Neural cell (in vitro differentiated cells): ENCODE data around the gene PNPLA7. TPM values are rescaled to one million over a fixed set of nuclear protein-coding genes. Genes with fewer than 3 reads are reported as not detected.
"Not testable (repeated sequence)": the region's sequence is repeated elsewhere in the genome, so short reads cannot be mapped to it uniquely, and the experiment has no call there.

ENCODE experiments used
- H2AFZ ChIP-seq: fragments of 200-600, 300-800 bp; sonication (generic), shearing (Covaris generic); 2 replicates; pipeline ENCODE4 v1.6.0; 2014; ENCODE audit warnings: low read depth, mild to moderate bottlenecking, antibody characterized with exemption, low read length, moderate library complexity
- H3F3A ChIP-seq: fragments of 200-600 bp; shearing (Covaris generic); 2 replicates; pipeline ENCODE4 v1.6.1; 2016; ENCODE audit warnings: mild to moderate bottlenecking, moderate library complexity, mixed read lengths, antibody characterized with exemption, low read length; ENCODE audit not compliant: insufficient read depth, poor library complexity, severe bottlenecking
- H3K27ac ChIP-seq: fragments of 200-600, 300-800 bp; sonication (generic), shearing (Covaris generic); 2 replicates; pipeline ENCODE4 v1.5.1; 2014; ENCODE audit warnings: mild to moderate bottlenecking, low read length, moderate library complexity
- H3K27me3 ChIP-seq: fragments of 300-800, 200-600 bp; sonication (generic), shearing (Covaris generic); 2 replicates; pipeline ENCODE4 v1.6.0; 2014; ENCODE audit warnings: mild to moderate bottlenecking, low read depth, low read length, moderate library complexity; ENCODE audit not compliant: insufficient read depth
- H3K36me3 ChIP-seq: fragments of 300-800, 200-600 bp; sonication (generic), shearing (Covaris generic); 2 replicates; pipeline ENCODE4 v1.5.1; 2014; ENCODE audit warnings: mild to moderate bottlenecking, antibody characterized with exemption, low read length, moderate library complexity; ENCODE audit not compliant: insufficient read depth
- H3K4me2 ChIP-seq: fragments of 300-800, 200-600 bp; sonication (generic), shearing (Covaris generic); 2 replicates; pipeline ENCODE4 v1.6.0; 2014; ENCODE audit warnings: mild to moderate bottlenecking, low read length
- H3K4me3 ChIP-seq: fragments of 300-800, 200-600 bp; sonication (generic), shearing (Covaris generic); 2 replicates; pipeline ENCODE4 v1.5.1; 2014; ENCODE audit warnings: mild to moderate bottlenecking, low read length, moderate library complexity
- H3K79me2 ChIP-seq: fragments of 200-600 bp; shearing (Covaris generic); replicated peaks from 2 replicates; pipeline ENCODE4 v1.6.0; 2014; ENCODE audit warnings: mild to moderate bottlenecking, low read length, moderate library complexity; ENCODE audit not compliant: insufficient read depth
- H3K9ac ChIP-seq: fragments of 300-800, 200-600 bp; sonication (generic), shearing (Covaris generic); 2 replicates; pipeline ENCODE4 v1.6.1; 2016; ENCODE audit warnings: mild to moderate bottlenecking, low read length, mixed read lengths
- H3K9me2 ChIP-seq: fragments of 200-600 bp; shearing (Covaris generic); 2 replicates; pipeline ENCODE4 v1.6.1; 2016; ENCODE audit warnings: mild to moderate bottlenecking, low read length, mixed read lengths; ENCODE audit not compliant: insufficient read depth
- H3K9me3 ChIP-seq: fragments of 200-600, 300-800 bp; sonication (generic), shearing (Covaris generic); 2 replicates; pipeline ENCODE4 v1.6.1; 2016; ENCODE audit warnings: mild to moderate bottlenecking, mixed run types, low read length, moderate library complexity, mixed read lengths
- H4K20me1 ChIP-seq: fragments of 200-600 bp; shearing (Covaris generic); 2 replicates; pipeline ENCODE4 v1.6.1; 2016; ENCODE audit warnings: mild to moderate bottlenecking, mixed run types; ENCODE audit not compliant: insufficient read depth
- EP300 ChIP-seq: fragments of 450-650 bp; conservative IDR thresholded peaks from 2 replicates; pipeline ENCODE4 v1.6.1; 2014; ENCODE audit warnings: antibody characterized with exemption, mild to moderate bottlenecking, moderate library complexity; ENCODE audit not compliant: poor library complexity, severe bottlenecking
- EZH2 ChIP-seq: fragments of 200-600, 300-800 bp; shearing (Covaris generic), sonication (generic); IDR thresholded peaks from 2 replicates; pipeline ENCODE4 v1.6.1; 2014; ENCODE audit warnings: antibody characterized with exemption, low read length, borderline replicate concordance, mild to moderate bottlenecking; ENCODE audit not compliant: insufficient read depth, poor library complexity, severe bottlenecking
- POLR2AphosphoS5 ChIP-seq: IDR thresholded peaks from 2 replicates; pipeline ENCODE4 v1.6.1; 2012
- SMC3 ChIP-seq: fragments of 450-650 bp; conservative IDR thresholded peaks from 2 replicates; pipeline ENCODE4 v1.6.1; 2014; ENCODE audit warnings: antibody characterized with exemption, mild to moderate bottlenecking, moderate library complexity; ENCODE audit not compliant: poor library complexity
- TAF1 ChIP-seq: IDR thresholded peaks from 2 replicates; pipeline ENCODE4 v1.6.1; 2012; ENCODE audit warnings: low read depth
- polyA plus RNA-seq: library from polyadenylated mRNA; depleted of rRNA; stranded (reverse); fragments of >200 nt; gene quantifications from 2 replicates; pipeline ENCODE4 v1.2.3, GENCODE V29; 2014
- TF ChIP-seq, protein P1 (sequence below): fragments of 450-650 bp; IDR thresholded peaks from 2 replicates; pipeline ENCODE4 v1.5.1; 2014; ENCODE audit warnings: antibody characterized with exemption, mild to moderate bottlenecking, moderate library complexity; ENCODE audit not compliant: poor library complexity, severe bottlenecking
- TF ChIP-seq, protein P2 (sequence below): IDR thresholded peaks from 2 replicates; pipeline ENCODE4 v1.6.1; 2012; ENCODE audit warnings: borderline replicate concordance

The PNPLA7 gene
- polyA plus RNA-seq, 1 donor from 2014 or later, result 0.72 TPM

DNA sequence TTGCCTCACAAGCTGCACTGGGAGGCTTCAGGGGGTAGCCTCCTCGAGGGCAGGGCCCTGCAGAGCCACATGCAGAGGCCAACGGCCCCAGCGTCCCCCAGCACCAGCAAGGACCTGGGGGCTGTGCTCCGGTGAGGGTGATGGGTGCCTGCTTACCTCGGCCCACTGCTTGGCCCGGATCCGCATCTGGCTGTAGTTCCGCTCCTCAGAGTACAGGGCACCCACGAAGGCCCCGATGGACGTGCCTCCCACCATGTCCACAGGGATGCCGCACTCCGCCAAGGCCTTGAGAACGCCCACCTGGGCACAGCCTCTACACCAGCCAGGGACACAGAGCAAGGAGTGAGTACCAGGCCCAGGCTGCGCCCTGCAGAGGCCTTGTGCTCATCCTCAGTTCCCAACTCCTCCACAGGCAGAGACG, 83.0 kb downstream of the PNPLA7 start:
- H2AFZ ChIP-seq, result no peak overlapping the region
- H3K36me3 ChIP-seq, result no peaks in the 10 kb centered on the region
- no peak for TF ChIP-seq TAF1

DNA sequence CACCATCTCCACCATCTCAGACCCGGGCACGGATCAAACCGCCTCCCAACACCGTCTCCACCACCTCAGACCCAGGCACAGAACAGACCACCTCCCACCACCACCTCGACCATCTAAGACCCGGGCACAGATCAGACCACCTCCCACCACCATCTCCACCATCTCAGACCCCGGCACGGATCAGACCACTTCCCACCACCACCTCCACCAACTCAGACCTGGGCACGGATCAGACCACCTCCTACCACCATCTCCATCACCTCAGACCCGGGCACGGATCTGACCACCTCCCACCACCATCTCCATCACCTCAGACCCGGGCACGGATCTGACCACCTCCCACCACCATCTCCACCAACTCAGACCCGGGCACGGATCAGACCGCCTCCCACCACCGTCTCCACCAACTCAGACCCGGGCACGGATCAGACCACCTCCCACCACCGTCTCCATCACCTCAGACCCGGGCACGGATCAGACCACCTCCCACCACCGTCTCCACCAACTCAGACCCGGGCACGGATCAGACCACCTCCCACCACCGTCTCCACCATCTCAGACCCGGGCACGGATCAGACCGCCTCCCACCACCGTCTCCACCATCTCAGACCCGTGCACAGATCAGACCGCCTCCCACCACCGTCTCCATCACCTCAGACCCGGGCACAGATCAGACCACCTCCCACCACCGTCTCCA, 83.7 kb downstream of the PNPLA7 start:
- H3K9me2 ChIP-seq, H3K27me3 ChIP-seq, H3K9me3 ChIP-seq, H3K36me3 ChIP-seq, H3F3A ChIP-seq, H4K20me1 ChIP-seq, H3K4me2 ChIP-seq, H3K79me2 ChIP-seq, H2AFZ ChIP-seq, H3K9ac ChIP-seq, H3K4me3 ChIP-seq, H3K27ac ChIP-seq: not testable (repeated sequence)

More for the DNA sequence above, 83.0 kb downstream of the PNPLA7 start:
- no peak overlapping the region for H3K9ac ChIP-seq
- no peak overlapping the region for H3K4me3 ChIP-seq
- H4K20me1 ChIP-seq, result no peaks in the 10 kb centered on the region
- no peaks in the 10 kb centered on the region for H3K9me3 ChIP-seq
- H3F3A ChIP-seq, result no peaks in the 10 kb centered on the region
- H3K4me2 ChIP-seq, result no peak overlapping the region
- H3K27ac ChIP-seq, result no peak overlapping the region
- no peaks in the 10 kb centered on the region for H3K27me3 ChIP-seq
- no peaks in the 10 kb centered on the region for H3K79me2 ChIP-seq
- H3K9me2 ChIP-seq, result no peaks in the 10 kb centered on the region

DNA sequence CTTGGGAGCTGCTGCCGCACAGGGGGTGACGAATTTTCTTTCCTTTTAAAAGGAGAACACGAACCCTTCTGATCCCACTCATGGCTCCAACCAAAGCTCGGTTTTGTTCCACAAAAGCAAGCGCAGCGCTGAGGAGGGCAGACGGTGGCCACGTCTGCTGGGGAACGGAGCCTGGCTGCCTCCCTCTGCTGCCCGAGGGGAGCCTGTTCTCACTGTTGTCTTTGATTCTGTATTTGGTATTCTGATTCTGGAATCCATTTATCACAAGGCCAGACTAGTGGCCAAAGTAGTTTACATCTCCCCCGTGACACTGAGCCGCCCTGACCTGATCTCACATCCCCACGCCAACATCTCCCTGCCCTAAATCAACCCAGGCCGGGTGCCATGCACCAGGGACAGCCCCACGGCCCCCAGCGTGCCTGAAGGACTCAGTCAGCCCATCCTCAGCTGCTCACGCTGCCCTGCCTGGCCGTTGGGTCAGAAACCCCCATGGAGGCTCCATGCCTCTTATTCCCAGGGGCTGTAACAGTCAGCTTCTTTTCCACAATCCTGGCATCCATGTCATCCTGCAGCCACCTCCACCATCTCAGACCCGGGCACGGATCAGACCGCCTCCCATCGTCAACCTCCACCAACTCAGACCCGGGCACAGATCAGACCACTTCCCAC, 84.3 kb downstream of the PNPLA7 start:
- Histone ChIP-seq H3K27ac (no peak overlapping the region), H3F3A (no peaks in the 10 kb centered on the region), H3K9me2 (no peaks in the 10 kb centered on the region), H3K79me2 (no peaks in the 10 kb centered on the region), H3K4me2 (no peak overlapping the region), H2AFZ (no peak overlapping the region), H3K9me3 (no peaks in the 10 kb centered on the region), H3K4me3 (no peak overlapping the region), H4K20me1 (no peaks in the 10 kb centered on the region), H3K27me3 (no peaks in the 10 kb centered on the region), H3K36me3 (no peaks in the 10 kb centered on the region), H3K9ac (no peak overlapping the region)
- no peak for TF ChIP-seq POLR2AphosphoS5
- TF ChIP-seq, protein P1, sequence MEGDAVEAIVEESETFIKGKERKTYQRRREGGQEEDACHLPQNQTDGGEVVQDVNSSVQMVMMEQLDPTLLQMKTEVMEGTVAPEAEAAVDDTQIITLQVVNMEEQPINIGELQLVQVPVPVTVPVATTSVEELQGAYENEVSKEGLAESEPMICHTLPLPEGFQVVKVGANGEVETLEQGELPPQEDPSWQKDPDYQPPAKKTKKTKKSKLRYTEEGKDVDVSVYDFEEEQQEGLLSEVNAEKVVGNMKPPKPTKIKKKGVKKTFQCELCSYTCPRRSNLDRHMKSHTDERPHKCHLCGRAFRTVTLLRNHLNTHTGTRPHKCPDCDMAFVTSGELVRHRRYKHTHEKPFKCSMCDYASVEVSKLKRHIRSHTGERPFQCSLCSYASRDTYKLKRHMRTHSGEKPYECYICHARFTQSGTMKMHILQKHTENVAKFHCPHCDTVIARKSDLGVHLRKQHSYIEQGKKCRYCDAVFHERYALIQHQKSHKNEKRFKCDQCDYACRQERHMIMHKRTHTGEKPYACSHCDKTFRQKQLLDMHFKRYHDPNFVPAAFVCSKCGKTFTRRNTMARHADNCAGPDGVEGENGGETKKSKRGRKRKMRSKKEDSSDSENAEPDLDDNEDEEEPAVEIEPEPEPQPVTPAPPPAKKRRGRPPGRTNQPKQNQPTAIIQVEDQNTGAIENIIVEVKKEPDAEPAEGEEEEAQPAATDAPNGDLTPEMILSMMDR, result no peak
- no peak for TF ChIP-seq EZH2
- TF ChIP-seq SMC3, result no peak

DNA sequence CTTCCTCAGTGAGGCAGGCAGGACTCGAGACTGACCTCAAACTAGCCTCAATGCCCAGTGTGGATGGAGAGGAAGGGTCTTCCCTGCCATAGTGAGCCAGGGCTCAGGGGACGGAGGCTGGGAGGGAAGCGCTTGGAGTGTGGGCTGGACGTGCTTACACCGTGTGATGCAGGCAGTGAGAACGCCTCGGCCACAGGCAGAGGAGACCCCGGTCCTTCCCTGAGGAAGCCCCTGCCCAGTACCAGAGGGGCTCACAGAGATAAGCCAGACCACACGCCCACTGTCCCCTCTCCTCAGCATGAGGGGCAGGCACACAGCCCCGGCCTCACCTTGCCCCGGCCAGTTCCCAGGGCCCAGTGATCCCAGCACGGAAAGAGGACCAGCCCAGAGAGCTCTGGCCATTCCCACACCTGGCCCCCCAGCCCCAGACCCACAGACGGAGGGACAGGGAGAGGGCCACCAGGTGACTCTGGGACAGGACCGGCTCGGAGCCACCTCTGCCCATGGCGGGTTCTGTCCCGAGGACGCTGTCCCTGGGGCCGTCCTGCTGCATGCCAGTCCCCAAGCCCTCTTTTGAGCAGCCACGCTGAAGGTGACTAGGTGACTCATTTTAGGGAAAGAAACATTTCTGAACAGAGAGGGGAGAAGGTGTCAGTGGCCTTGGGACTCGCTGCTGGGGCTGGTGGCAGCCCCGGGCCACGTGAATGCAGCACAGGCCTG, 85.0 kb downstream of the PNPLA7 start:
- H3K36me3 ChIP-seq, result no peaks in the 10 kb centered on the region
- no peak overlapping the region for H3K27ac ChIP-seq
- H3K9ac ChIP-seq, result no peak overlapping the region
- H3K27me3 ChIP-seq, result no peaks in the 10 kb centered on the region
- H3K9me2 ChIP-seq, result no peaks in the 10 kb centered on the region
- no peaks in the 10 kb centered on the region for H4K20me1 ChIP-seq
- no peaks in the 10 kb centered on the region for H3K9me3 ChIP-seq
- no peak overlapping the region for H3K4me2 ChIP-seq
- H3K79me2 ChIP-seq, result no peaks in the 10 kb centered on the region
- H2AFZ ChIP-seq, result no peak overlapping the region
- TF ChIP-seq SMC3, result no peak
- TF ChIP-seq EP300, result no peak
- TF ChIP-seq, protein P2, sequence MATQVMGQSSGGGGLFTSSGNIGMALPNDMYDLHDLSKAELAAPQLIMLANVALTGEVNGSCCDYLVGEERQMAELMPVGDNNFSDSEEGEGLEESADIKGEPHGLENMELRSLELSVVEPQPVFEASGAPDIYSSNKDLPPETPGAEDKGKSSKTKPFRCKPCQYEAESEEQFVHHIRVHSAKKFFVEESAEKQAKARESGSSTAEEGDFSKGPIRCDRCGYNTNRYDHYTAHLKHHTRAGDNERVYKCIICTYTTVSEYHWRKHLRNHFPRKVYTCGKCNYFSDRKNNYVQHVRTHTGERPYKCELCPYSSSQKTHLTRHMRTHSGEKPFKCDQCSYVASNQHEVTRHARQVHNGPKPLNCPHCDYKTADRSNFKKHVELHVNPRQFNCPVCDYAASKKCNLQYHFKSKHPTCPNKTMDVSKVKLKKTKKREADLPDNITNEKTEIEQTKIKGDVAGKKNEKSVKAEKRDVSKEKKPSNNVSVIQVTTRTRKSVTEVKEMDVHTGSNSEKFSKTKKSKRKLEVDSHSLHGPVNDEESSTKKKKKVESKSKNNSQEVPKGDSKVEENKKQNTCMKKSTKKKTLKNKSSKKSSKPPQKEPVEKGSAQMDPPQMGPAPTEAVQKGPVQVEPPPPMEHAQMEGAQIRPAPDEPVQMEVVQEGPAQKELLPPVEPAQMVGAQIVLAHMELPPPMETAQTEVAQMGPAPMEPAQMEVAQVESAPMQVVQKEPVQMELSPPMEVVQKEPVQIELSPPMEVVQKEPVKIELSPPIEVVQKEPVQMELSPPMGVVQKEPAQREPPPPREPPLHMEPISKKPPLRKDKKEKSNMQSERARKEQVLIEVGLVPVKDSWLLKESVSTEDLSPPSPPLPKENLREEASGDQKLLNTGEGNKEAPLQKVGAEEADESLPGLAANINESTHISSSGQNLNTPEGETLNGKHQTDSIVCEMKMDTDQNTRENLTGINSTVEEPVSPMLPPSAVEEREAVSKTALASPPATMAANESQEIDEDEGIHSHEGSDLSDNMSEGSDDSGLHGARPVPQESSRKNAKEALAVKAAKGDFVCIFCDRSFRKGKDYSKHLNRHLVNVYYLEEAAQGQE, result no peak
- no peak for TF ChIP-seq TAF1
- TF ChIP-seq EZH2, result no peak
- H3F3A ChIP-seq, result no peaks in the 10 kb centered on the region
- H3K4me3 ChIP-seq, result no peak overlapping the region
